Mucosa of rectum (tissue), 2 donors: ENCODE measurements around the gene NAALADL1.

Source experiments
- H3K27ac ChIP-seq, 2 donors: one replicate each; pipeline ENCODE4 v1.7.0; 2013; ENCODE audit warnings: inconsistent platforms in 2 of 2, low read depth in 2 of 2, low read length in 2 of 2
- H3K27me3 ChIP-seq, 2 donors: one replicate each; pipeline ENCODE4 v1.7.0; 2013; ENCODE audit warnings: low read length in 2 of 2; ENCODE audit not compliant: control insufficient read depth in 2 of 2, insufficient read depth in 2 of 2
- H3K36me3 ChIP-seq, 2 donors: one replicate each; pipeline ENCODE4 v1.7.0; 2013; ENCODE audit warnings: low read length in 2 of 2; ENCODE audit not compliant: control insufficient read depth in 2 of 2, insufficient read depth in 2 of 2
- H3K4me1 ChIP-seq, 2 donors: one replicate each; pipeline ENCODE4 v1.7.0; 2013; ENCODE audit warnings: low read length in 2 of 2, mild to moderate bottlenecking in 1 of 2; ENCODE audit not compliant: control insufficient read depth in 2 of 2, insufficient read depth in 2 of 2
- H3K4me3 ChIP-seq, 2 donors: one replicate each; pipeline ENCODE4 v1.7.0; 2013; ENCODE audit warnings: low read length in 2 of 2
- H3K9ac ChIP-seq, 2 donors: one replicate each; pipeline ENCODE4 v1.7.0; 2013; ENCODE audit warnings: low read length in 2 of 2, low read depth in 1 of 2, mild to moderate bottlenecking in 1 of 2
- H3K9me3 ChIP-seq, 2 donors: one replicate each; pipeline ENCODE4 v1.7.0; 2013; ENCODE audit warnings: low read length in 2 of 2; ENCODE audit not compliant: control insufficient read depth in 2 of 2
- donor health status: healthy.
- donor health status: Normal muscosa, but diverticular disease.

The NAALADL1 gene

DNA sequence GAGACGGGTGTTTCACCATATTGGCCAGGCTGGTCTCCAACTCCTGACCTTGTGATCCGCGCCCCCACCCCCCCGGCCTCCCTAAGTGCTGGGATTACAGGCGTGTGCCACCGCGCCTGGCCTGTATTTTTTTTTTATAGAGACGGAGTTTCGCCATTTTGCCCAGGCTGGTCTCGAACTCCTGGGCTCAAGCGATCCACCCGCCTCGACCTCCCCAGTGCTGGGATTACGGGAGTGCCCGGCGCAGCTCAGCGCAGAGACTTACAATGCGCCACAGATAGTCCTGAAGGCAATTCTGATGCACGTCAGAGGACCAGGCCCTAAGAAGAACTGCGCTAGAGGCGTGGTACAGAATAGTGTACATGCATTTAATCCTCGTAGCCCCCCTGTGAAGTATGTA lies 37.1 kb upstream of the NAALADL1 start:
- Histone ChIP-seq H3K9ac (peak overlapping the region in 1 of 2 donors; percentile 88), H3K27me3 (no peaks in the 10 kb centered on the region), H3K9me3 (no peaks in the 10 kb centered on the region), H3K4me3 (peak overlapping the region; percentile 85 to 87), H3K36me3 (peaks cover 5 to 13% of the 10 kb centered on the region in 2 donors), H3K4me1 (peaks cover 11 to 12% of the 10 kb centered on the region in 2 donors), H3K27ac (peak overlapping the region; percentile 89 to 91)

DNA sequence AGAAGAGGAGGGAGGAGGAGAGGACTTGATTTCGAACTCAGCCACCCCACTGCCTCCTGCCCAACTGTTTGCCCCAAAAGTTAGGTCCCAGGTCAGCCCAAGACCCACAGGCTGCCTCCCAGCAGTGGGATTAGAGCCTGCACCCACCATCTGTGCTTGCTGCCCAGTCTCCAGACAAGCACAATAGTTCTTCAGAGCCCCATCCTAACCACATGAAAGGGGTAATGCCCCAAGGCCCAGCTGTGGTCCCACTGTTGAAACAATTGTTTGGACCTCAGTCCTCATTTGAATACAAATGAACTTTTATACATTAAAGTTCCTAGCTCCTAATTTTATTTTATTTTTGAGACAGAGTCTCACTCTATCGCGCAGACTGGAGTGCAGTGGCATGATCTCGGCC lies 32.3 kb upstream of the NAALADL1 start:
- H3K4me3 ChIP-seq = no peak overlapping the region
- peaks cover 34 to 39% of the 10 kb centered on the region in 2 donors for H3K36me3 ChIP-seq
- no peak overlapping the region for H3K27ac ChIP-seq
- peaks cover 2% of the 10 kb centered on the region in 2 donors for H3K4me1 ChIP-seq
- H3K9ac ChIP-seq = no peak overlapping the region
- H3K27me3 ChIP-seq = no peaks in the 10 kb centered on the region
- H3K9me3 ChIP-seq = no peaks in the 10 kb centered on the region

DNA sequence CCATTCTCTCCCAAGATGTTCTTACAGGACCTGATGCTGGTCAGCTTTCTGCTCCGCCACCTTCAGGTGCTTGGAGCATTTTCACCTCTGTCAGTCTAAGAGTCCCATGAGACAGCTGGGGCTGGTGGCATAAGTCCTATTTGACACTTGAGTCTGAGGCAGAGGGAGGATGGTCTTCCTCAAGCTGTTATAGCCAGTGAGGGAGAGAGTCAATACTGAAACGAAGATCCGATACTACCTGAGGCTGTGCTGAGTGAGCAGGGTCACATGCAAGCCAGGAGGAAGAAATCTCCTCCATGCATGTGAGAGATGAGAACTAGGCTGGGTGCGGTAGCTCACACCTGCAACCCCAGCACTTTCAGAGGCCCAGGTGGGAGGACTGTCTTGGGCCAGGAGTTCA lies 31.3 kb upstream of the NAALADL1 start:
- H3K36me3 ChIP-seq = peaks cover 38 to 47% of the 10 kb centered on the region in 2 donors
- no peak overlapping the region for H3K27ac ChIP-seq
- no peak overlapping the region for H3K4me3 ChIP-seq
- H3K27me3 ChIP-seq = no peaks in the 10 kb centered on the region
- H3K4me1 ChIP-seq = peaks cover 5 to 10% of the 10 kb centered on the region in 2 donors
- no peak overlapping the region for H3K9ac ChIP-seq
- no peaks in the 10 kb centered on the region for H3K9me3 ChIP-seq

DNA sequence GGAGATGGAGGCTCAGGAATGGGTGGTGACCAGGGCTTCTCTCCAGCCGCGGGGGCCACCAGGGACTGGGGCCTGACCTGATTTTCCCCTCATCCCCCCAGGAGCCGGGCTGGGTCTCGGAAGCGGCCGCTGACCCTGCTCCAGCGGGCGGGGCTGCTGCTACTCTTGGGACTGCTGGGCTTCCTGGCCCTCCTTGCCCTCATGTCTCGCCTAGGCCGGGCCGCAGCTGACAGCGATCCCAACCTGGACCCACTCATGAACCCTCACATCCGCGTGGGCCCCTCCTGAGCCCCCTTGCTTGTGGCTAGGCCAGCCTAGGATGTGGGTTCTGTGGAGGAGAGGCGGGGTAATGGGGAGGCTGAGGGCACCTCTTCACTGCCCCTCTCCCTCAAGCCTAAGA lies 29.5 kb upstream of the NAALADL1 start:
- Histone ChIP-seq H3K4me3 (no peak overlapping the region), H3K36me3 (peaks cover 38 to 47% of the 10 kb centered on the region in 2 donors), H3K27me3 (no peaks in the 10 kb centered on the region), H3K9ac (no peak overlapping the region), H3K4me1 (peaks cover 13 to 21% of the 10 kb centered on the region in 2 donors), H3K27ac (no peak overlapping the region), H3K9me3 (no peaks in the 10 kb centered on the region)

DNA sequence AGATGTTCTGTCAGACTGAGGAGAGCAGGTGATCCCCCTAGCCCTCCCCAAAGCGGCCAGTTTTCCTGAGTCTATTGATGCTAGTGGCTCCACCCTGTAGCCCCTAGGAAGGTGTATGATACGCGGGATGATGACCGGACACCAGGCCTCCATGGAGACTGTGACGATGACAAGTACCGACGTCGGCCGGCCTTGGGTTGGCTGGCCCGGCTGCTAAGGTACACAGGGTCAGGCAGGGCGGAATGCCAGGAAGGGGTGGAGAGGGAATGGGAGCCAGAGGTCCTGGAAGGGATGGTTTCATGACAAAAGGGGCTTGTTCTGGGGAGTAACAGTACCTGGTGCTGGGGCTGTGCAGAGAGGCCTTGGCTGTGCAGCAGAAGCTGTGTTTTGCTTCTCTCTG lies 28.9 kb upstream of the NAALADL1 start:
- Histone ChIP-seq H3K36me3 (peaks cover 38 to 47% of the 10 kb centered on the region in 2 donors), H3K4me3 (no peak overlapping the region), H3K4me1 (peaks cover 13 to 21% of the 10 kb centered on the region in 2 donors), H3K27me3 (no peaks in the 10 kb centered on the region), H3K27ac (no peak overlapping the region), H3K9ac (no peak overlapping the region), H3K9me3 (no peaks in the 10 kb centered on the region)

DNA sequence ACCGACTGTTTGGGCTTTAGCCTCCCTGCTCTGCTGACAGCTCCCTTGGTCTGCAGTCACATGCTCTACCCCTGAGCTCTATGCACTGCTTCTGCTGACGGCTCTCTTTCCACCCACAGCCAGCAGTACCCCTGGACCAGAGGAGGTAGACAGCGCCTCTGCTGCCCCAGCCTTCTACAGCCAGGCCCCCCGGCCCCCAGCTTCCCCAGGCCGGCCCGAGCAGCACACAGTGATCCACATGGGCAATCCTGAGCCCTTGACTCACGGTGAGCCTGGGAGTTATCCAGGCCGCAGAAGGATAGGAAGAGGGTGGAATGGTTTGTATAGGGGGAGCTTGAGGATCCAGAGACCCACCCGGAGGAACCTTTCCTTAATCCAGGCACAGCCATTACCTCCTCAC lies 28.5 kb upstream of the NAALADL1 start:
- H3K27me3 ChIP-seq = no peaks in the 10 kb centered on the region

DNA sequence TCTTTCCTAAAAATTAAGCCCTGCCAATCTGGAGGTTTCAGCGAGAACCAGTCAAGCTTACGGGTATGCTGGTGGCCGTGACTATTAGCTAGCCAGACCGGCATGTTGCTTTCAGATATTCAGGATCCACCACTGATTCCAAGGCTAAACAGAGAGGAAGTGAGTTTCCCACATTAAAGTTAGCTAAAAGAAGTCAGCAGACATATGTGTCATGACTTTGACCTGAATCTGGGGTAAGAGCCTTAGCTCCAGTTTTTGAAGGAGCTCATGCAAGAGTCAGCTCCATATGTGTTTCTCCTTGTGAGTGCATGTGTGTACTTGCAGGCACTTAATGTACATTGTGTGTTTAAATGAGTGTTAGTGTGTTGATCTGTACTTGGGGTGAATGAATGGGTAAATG lies 27.1 kb upstream of the NAALADL1 start:
- H3K4me1 ChIP-seq = peaks cover 13 to 21% of the 10 kb centered on the region in 2 donors
- H3K27me3 ChIP-seq = no peaks in the 10 kb centered on the region
- no peak overlapping the region for H3K27ac ChIP-seq
- H3K9ac ChIP-seq = no peak overlapping the region
- H3K9me3 ChIP-seq = no peaks in the 10 kb centered on the region
- H3K36me3 ChIP-seq = peaks cover 38 to 47% of the 10 kb centered on the region in 2 donors
- H3K4me3 ChIP-seq = no peak overlapping the region

More for the DNA sequence above, 28.5 kb upstream of the NAALADL1 start:
- Histone ChIP-seq H3K4me1 (peaks cover 13 to 21% of the 10 kb centered on the region in 2 donors), H3K9ac (no peak overlapping the region), H3K27ac (no peak overlapping the region), H3K9me3 (no peaks in the 10 kb centered on the region), H3K4me3 (no peak overlapping the region), H3K36me3 (peaks cover 38 to 47% of the 10 kb centered on the region in 2 donors)

DNA sequence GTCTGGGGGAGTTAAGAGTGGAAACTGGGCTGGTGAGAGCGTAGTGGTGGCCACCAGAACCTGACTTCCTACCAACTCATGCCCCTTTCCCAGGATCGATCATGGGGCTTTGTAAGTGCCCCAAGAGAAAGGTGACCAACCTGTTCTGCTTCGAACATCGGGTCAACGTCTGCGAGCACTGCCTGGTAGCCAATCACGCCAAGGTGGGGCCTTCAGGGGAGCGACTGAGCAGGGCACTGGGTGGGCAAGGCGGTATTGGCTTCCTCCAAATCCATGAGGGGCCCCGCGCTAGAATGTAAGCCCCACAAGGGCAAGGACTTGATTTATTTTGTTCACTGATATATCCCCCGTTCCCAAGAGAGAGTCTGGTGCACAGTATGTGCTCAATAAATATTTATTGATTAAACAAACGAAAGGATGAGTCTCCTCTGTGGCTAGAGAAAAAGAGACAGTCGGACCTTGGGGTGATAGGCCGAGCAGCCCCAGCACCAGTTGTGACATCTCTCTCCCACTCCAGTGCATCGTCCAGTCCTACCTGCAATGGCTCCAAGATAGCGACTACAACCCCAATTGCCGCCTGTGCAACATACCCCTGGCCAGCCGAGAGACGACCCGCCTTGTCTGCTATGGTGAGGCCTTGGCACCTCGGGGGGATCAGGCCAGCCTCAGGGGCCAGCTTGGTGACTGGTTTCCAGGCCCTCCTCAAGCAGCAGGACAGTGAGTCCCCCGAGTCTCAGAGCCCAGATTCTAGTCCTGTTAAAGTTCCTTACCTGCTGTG lies 26.4 kb upstream of the NAALADL1 start:
- H3K9ac ChIP-seq = peak overlapping the region; percentile 75 to 96
- peaks cover 38 to 47% of the 10 kb centered on the region in 2 donors for H3K36me3 ChIP-seq

DNA sequence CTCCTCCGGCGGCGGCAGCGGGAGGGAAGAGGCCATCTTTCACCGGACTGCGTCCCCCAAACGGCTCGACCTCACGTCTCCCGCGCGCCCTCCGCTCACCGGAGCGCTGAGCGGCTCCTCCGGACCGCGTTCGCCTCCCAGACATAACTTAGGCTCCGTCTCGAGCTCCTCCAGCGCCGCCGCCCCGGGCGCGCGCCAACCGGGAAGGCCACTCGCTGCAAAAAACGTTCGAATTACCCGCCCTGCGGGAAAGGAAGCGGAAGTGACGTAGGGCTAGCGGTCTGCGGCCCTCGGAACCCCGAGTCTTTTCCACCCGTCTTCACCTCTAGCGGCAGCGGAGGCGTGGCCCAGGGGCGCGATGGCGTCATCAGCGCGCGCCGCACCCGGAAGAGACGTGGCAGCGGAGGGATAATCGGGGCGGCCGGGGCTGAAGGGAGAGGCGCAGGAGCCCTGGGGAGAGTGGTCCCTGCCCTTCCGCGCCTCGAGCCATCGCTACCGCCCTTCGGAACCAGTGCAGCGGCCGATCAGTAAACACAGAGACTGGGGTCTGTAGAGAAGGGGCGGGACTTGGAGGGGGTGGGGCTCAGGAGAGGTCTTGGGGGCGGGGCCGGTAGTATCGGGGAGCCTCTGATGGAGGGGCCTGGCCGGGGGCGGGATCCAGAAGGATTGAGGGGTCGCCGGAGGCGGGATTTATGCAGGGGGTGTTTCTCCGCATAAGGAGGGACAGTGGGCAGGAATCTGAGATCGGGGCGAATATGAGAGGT lies 25.7 kb upstream of the NAALADL1 start, which contains the start of the genes CDCA5 and ZFPL1:
TSS of gene CDCA5 (minus strand) at position 207 of the 764 bp plus-strand sequence. CDS start at position 145, 62 bp downstream.
TSS of gene ZFPL1 (plus strand) at position 389 of the 764 bp plus-strand sequence. CDS start 477 bp downstream, outside the sequence.
- Histone ChIP-seq H3K27me3 (no peaks in the 10 kb centered on the region), H3K27ac (peak within 1 kb of the TSS; percentile 89 to 96), H3K9ac (peak within 1 kb of the TSS; percentile 75 to 96), H3K9me3 (no peaks in the 10 kb centered on the region), H3K36me3 (peaks cover 31 to 40% of the 10 kb centered on the region in 2 donors), H3K4me1 (peaks cover 13 to 21% of the 10 kb centered on the region in 2 donors), H3K4me3 (peak within 1 kb of the TSS; percentile 70 to 97)

More for the DNA sequence above, 26.4 kb upstream of the NAALADL1 start:
- H3K27me3 ChIP-seq = no peaks in the 10 kb centered on the region
- no peaks in the 10 kb centered on the region for H3K9me3 ChIP-seq
- peak overlapping the region; percentile 70 to 97 for H3K4me3 ChIP-seq
- H3K4me1 ChIP-seq = peaks cover 13 to 21% of the 10 kb centered on the region in 2 donors
- peak overlapping the region; percentile 89 to 96 for H3K27ac ChIP-seq
